ENCODE results near the gene SF3B4. TPM values are rescaled to one million over a fixed set of nuclear protein-coding genes. Genes with fewer than 3 reads are reported as not detected.

SF3B4 gene
- total RNA-seq, 4 donors from 2014 or later, result 10.2 to 17.9 (median 12.4) TPM

DNA sequence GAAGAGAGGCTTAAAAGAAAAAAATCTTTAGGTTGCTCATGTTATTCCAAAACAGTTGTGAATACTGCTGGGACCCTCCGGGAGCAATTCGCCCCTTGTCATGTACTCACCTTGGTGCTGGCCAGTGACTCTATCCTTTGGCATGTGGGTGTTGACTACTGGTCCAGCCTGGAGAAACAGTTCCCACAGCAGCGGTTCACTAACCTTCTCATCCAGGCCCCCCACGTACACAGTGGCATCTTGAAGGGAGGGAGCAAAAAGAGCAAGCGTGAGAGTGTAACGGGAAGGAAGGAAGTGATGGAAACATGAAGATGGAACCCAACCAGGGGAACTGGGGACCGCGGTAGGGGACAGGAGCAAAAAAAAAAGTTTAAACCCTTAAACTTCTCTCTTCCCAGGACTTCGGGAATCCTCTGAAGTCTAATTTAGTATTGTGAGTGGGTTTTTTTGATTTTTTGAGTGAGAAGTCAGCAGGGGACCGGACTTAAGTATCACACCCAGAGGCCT is 494 bp downstream of the SF3B4 start:
- peaks cover 42% of the 10 kb centered on the region in 2 donors for H3K36me3 ChIP-seq
- H3K9me3 ChIP-seq, result no peaks in the 10 kb centered on the region
- no peak for TF ChIP-seq POLR2A (IDR thresholded peaks at IDR 0.05)
- TF ChIP-seq, protein P1, sequence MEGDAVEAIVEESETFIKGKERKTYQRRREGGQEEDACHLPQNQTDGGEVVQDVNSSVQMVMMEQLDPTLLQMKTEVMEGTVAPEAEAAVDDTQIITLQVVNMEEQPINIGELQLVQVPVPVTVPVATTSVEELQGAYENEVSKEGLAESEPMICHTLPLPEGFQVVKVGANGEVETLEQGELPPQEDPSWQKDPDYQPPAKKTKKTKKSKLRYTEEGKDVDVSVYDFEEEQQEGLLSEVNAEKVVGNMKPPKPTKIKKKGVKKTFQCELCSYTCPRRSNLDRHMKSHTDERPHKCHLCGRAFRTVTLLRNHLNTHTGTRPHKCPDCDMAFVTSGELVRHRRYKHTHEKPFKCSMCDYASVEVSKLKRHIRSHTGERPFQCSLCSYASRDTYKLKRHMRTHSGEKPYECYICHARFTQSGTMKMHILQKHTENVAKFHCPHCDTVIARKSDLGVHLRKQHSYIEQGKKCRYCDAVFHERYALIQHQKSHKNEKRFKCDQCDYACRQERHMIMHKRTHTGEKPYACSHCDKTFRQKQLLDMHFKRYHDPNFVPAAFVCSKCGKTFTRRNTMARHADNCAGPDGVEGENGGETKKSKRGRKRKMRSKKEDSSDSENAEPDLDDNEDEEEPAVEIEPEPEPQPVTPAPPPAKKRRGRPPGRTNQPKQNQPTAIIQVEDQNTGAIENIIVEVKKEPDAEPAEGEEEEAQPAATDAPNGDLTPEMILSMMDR (IDR thresholded peaks at IDR 0.05), result no peak
- intact Hi-C loops (cut with DNase I), result no loop called here
- H3K27me3 ChIP-seq, result no peaks in the 10 kb centered on the region
- H3K4me1 ChIP-seq, result peaks cover 9 to 25% of the 10 kb centered on the region in 2 donors
- H3K4me3 ChIP-seq (replicated peaks in 1 of 3), result peak overlapping the region; percentile 56 to 87 (median 57)
- DNase-seq, result no peak
- 1 to 6% methylated on average over 10 of the region's 10 CpGs for WGBS, 2 donors
- peak overlapping the region in 2 of 3 donors; percentile 94 to 95 for H3K27ac ChIP-seq

- Histone ChIP-seq H3K36me3 (peaks cover 42 to 43% of the 10 kb centered on the region in 2 donors), H3K27ac (no peak overlapping the region), H3K27me3 (no peaks in the 10 kb centered on the region), H3K4me3 (replicated peaks in 1 of 3) (no peak overlapping the region), H3K9me3 (no peaks in the 10 kb centered on the region), H3K4me1 (peaks cover 9 to 25% of the 10 kb centered on the region in 2 donors)
- TF ChIP-seq, protein P1 (IDR thresholded peaks at IDR 0.05), result no peak
- TF ChIP-seq POLR2A (IDR thresholded peaks at IDR 0.05), result no peak
- DNase-seq, result no peak
- 92 to 93% methylated on average over 9 of the region's 9 CpGs for WGBS, 2 donors
- intact Hi-C loops (cut with DNase I), result no loop called here
Measured at GRCh38 chr1:149926296-149926695, 1.3 kb downstream of the SF3B4 start.

DNA sequence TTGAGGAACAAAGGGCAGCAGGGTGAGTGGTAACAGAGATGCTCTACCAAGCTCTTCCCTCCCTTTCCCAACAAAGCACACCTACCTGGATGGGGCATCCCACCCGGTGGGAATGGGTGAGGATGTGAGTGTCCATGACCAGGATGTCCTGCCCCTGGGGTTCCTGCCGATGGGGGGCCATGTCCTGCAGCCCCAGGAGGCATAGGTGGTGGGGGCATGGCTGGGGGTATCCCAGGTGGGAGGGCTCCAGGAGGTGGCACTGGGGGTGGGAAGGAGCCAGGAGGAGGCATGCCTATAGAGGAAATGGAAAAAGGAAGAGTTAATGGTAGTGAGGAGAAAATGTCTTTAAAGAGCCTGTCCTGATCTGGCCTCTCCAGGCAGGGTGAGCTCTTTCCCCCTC is 1.9 kb downstream of the SF3B4 start:
- WGBS, 2 donors, result 75 to 86% methylated on average over 2 of the region's 2 CpGs

GRCh38 chr1:149925345-149925744 is 2.3 kb downstream of the SF3B4 start:
- WGBS, 2 donors, result 93 to 94% methylated on average over 3 of the region's 3 CpGs

More for the DNA sequence above, 1.9 kb downstream of the SF3B4 start:
- H3K36me3 ChIP-seq, result peaks cover 42 to 43% of the 10 kb centered on the region in 2 donors
- DNase-seq, result no peak
- no peak overlapping the region for H3K4me3 ChIP-seq (replicated peaks in 1 of 3)
- TF ChIP-seq POLR2A (IDR thresholded peaks at IDR 0.05), result no peak
- TF ChIP-seq, protein P1 (IDR thresholded peaks at IDR 0.05), result no peak
- H3K9me3 ChIP-seq, result no peaks in the 10 kb centered on the region
- no peak overlapping the region for H3K27ac ChIP-seq
- no peaks in the 10 kb centered on the region for H3K27me3 ChIP-seq
- intact Hi-C loops (cut with DNase I), result no loop called here
- H3K4me1 ChIP-seq, result peaks cover 9 to 25% of the 10 kb centered on the region in 2 donors

GRCh38 chr1:149923626-149924025 is 4.0 kb downstream of the SF3B4 start:
- no peaks in the 10 kb centered on the region for H3K27me3 ChIP-seq
- H3K4me3 ChIP-seq (replicated peaks in 1 of 3), result no peak overlapping the region
- no peaks in the 10 kb centered on the region for H3K9me3 ChIP-seq
- 91 to 94% methylated on average over 10 of the region's 10 CpGs for WGBS, 2 donors
- H3K27ac ChIP-seq, result no peak overlapping the region
- intact Hi-C loops (cut with DNase I), result no loop called here
- peaks cover 9 to 24% of the 10 kb centered on the region in 2 donors for H3K4me1 ChIP-seq
- DNase-seq, result no peak
- H3K36me3 ChIP-seq, result peaks cover 42 to 43% of the 10 kb centered on the region in 2 donors
- TF ChIP-seq, protein P1 (IDR thresholded peaks at IDR 0.05), result no peak

More at GRCh38 chr1:149925345-149925744, 2.3 kb downstream of the SF3B4 start:
- Histone ChIP-seq H3K9me3 (no peaks in the 10 kb centered on the region), H3K4me3 (replicated peaks in 1 of 3) (no peak overlapping the region), H3K27me3 (no peaks in the 10 kb centered on the region), H3K36me3 (peaks cover 42 to 43% of the 10 kb centered on the region in 2 donors), H3K4me1 (peaks cover 9 to 25% of the 10 kb centered on the region in 2 donors), H3K27ac (no peak overlapping the region)
- intact Hi-C loops (cut with DNase I), result no loop called here
- no peak for TF ChIP-seq POLR2A (IDR thresholded peaks at IDR 0.05)
- TF ChIP-seq, protein P1 (IDR thresholded peaks at IDR 0.05), result no peak
- DNase-seq, result no peak
